Neural progenitor cell (in vitro differentiated cells): ENCODE data around the gene ESYT3. TPM values are rescaled to one million over a fixed set of nuclear protein-coding genes. Genes with fewer than 3 reads are reported as not detected.

Source experiments
- DNase-seq: peaks from one replicate; pipeline ENCODE4 v3.0.0-alpha.2; 2016; ENCODE audit warnings: low spot score
- H2AFZ ChIP-seq: fragments of 200-600 bp; sonication (generic); replicated peaks from 2 replicates; pipeline ENCODE4 v1.6.1; 2016; ENCODE audit warnings: antibody characterized with exemption
- H3F3A ChIP-seq: fragments of 200-600 bp; sonication (generic); 2 replicates; pipeline ENCODE4 v1.6.1; 2016; ENCODE audit warnings: antibody characterized with exemption, low read depth
- H3K27ac ChIP-seq: fragments of 200-600 bp; sonication (generic); 2 replicates; pipeline ENCODE4 v1.5.1; 2016; ENCODE audit warnings: mild to moderate bottlenecking
- H3K27me3 ChIP-seq: fragments of 200-600 bp; sonication (generic); 2 replicates; pipeline ENCODE4 v1.6.1; 2016; ENCODE audit warnings: mild to moderate bottlenecking, moderate library complexity
- H3K36me3 ChIP-seq: fragments of 200-600 bp; sonication (generic); 2 replicates; pipeline ENCODE4 v1.5.1; 2016
- H3K4me1 ChIP-seq: fragments of 200-600 bp; sonication (generic); 2 replicates; pipeline ENCODE4 v1.6.1; 2016; ENCODE audit warnings: mixed run types
- H3K4me2 ChIP-seq: fragments of 200-600 bp; sonication (generic); 2 replicates; pipeline ENCODE4 v1.6.1; 2016
- H3K4me3 ChIP-seq: fragments of 200-600 bp; sonication (generic); 2 replicates; pipeline ENCODE4 v1.5.1; 2016
- H3K79me2 ChIP-seq: fragments of 200-600 bp; sonication (generic); 2 replicates; pipeline ENCODE4 v1.6.1; 2016; ENCODE audit warnings: low read depth
- H3K9ac ChIP-seq: fragments of 200-600 bp; sonication (generic); 2 replicates; pipeline ENCODE4 v1.6.1; 2016
- H3K9me3 ChIP-seq: fragments of 200-600 bp; sonication (generic); 2 replicates; pipeline ENCODE4 v1.5.1; 2016; ENCODE audit warnings: low read depth
- H4K20me1 ChIP-seq: fragments of 200-600 bp; sonication (generic); 2 replicates; pipeline ENCODE4 v1.6.1; 2016; ENCODE audit warnings: low read depth
- H3K27ac Mint-ChIP-seq: 3 replicates; pipeline ENCODE4 v1.8.0; 2021; ENCODE audit warnings: mixed read lengths
- H3K27me3 Mint-ChIP-seq: 2 replicates; pipeline ENCODE4 v1.8.0; 2022; ENCODE audit warnings: low read depth, mild to moderate bottlenecking, inconsistent platforms, moderate library complexity, mixed read lengths; ENCODE audit not compliant: insufficient read depth
- H3K36me3 Mint-ChIP-seq: 3 replicates; pipeline ENCODE4 v1.8.0; 2021; ENCODE audit warnings: mixed read lengths
- H3K4me1 Mint-ChIP-seq: 3 replicates; pipeline ENCODE4 v1.8.0; 2021; ENCODE audit warnings: mixed read lengths
- H3K4me3 Mint-ChIP-seq: 3 replicates; pipeline ENCODE4 v1.8.0; 2021; ENCODE audit warnings: mild to moderate bottlenecking, moderate library complexity, mixed read lengths
- H3K9me3 Mint-ChIP-seq: 3 replicates; pipeline ENCODE4 v1.8.0; 2020; ENCODE audit warnings: mixed read lengths
- EZH2 ChIP-seq: fragments of 200-600 bp; sonication (generic); IDR thresholded peaks from 2 replicates; pipeline ENCODE4 v1.6.1; 2017; ENCODE audit warnings: antibody characterized with exemption, mild to moderate bottlenecking, moderate library complexity
- EZH2phosphoT487 ChIP-seq: fragments of 200-600 bp; sonication (generic); IDR thresholded peaks from 2 replicates; pipeline ENCODE4 v1.6.1; 2017; ENCODE audit warnings: antibody characterized with exemption
- total RNA-seq: library from RNA; depleted of rRNA; stranded (reverse); fragments of >200 nt; gene quantifications from 2 replicates; pipeline ENCODE4 v1.2.3, GENCODE V29; 2015; ENCODE audit warnings: low replicate concordance
- TF ChIP-seq, protein P1 (sequence below): fragments of 200-600 bp; sonication (generic); IDR thresholded peaks from 2 replicates; pipeline ENCODE4 v1.5.1; 2017; ENCODE audit warnings: antibody characterized with exemption, mild to moderate bottlenecking

Gene ESYT3
- total RNA-seq, 1 donor from 2014 or later = 1.4 TPM

- Histone ChIP-seq H3K79me2 (no peaks in the 10 kb centered on the region), H3K4me3 (no peak overlapping the region), H4K20me1 (no peaks in the 10 kb centered on the region), H3K9me3 (no peaks in the 10 kb centered on the region), H2AFZ (no peak overlapping the region), H3K9ac (no peak overlapping the region), H3K27me3 (no peaks in the 10 kb centered on the region), H3K4me2 (no peak overlapping the region), H3K4me1 (no peaks in the 10 kb centered on the region), H3K27ac (no peak overlapping the region), H3K36me3 (no peaks in the 10 kb centered on the region), H3F3A (no peaks in the 10 kb centered on the region)
- DNase-seq = peak; percentile 14
- peaks cover 5% of the 10 kb centered on the region for H3K27me3 Mint-ChIP-seq
- TF ChIP-seq, protein P1, sequence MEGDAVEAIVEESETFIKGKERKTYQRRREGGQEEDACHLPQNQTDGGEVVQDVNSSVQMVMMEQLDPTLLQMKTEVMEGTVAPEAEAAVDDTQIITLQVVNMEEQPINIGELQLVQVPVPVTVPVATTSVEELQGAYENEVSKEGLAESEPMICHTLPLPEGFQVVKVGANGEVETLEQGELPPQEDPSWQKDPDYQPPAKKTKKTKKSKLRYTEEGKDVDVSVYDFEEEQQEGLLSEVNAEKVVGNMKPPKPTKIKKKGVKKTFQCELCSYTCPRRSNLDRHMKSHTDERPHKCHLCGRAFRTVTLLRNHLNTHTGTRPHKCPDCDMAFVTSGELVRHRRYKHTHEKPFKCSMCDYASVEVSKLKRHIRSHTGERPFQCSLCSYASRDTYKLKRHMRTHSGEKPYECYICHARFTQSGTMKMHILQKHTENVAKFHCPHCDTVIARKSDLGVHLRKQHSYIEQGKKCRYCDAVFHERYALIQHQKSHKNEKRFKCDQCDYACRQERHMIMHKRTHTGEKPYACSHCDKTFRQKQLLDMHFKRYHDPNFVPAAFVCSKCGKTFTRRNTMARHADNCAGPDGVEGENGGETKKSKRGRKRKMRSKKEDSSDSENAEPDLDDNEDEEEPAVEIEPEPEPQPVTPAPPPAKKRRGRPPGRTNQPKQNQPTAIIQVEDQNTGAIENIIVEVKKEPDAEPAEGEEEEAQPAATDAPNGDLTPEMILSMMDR = no peak
- TF ChIP-seq EZH2phosphoT487 (no peak), EZH2 (no peak)
- peaks cover 5% of the 10 kb centered on the region for H3K36me3 Mint-ChIP-seq
- no peak overlapping the region for H3K4me3 Mint-ChIP-seq
- no peak overlapping the region for H3K27ac Mint-ChIP-seq
- H3K9me3 Mint-ChIP-seq = peaks cover 3% of the 10 kb centered on the region
- H3K4me1 Mint-ChIP-seq = peaks cover 10% of the 10 kb centered on the region
Observed at GRCh38 chr3:138389841-138390581, 44.4 kb upstream of the ESYT3 start.

- H3K4me3 ChIP-seq = no peak overlapping the region
- H3K4me2 ChIP-seq = no peak overlapping the region
- Mint-ChIP-seq H3K27me3 (peaks cover 5% of the 10 kb centered on the region), H3K9me3 (peaks cover 3% of the 10 kb centered on the region), H3K4me3 (no peak overlapping the region), H3K36me3 (peaks cover 5% of the 10 kb centered on the region), H3K27ac (no peak overlapping the region), H3K4me1 (peaks cover 10% of the 10 kb centered on the region)
- H3K36me3 ChIP-seq = no peaks in the 10 kb centered on the region
- TF ChIP-seq, protein P1 = no peak
- no peak for TF ChIP-seq EZH2
- TF ChIP-seq EZH2phosphoT487 = no peak
- H2AFZ ChIP-seq = no peak overlapping the region
- no peaks in the 10 kb centered on the region for H3F3A ChIP-seq
- H4K20me1 ChIP-seq = no peaks in the 10 kb centered on the region
- H3K4me1 ChIP-seq = no peaks in the 10 kb centered on the region
- no peaks in the 10 kb centered on the region for H3K79me2 ChIP-seq
- DNase-seq = no peak
- H3K27me3 ChIP-seq = no peaks in the 10 kb centered on the region
- H3K27ac ChIP-seq = no peak overlapping the region
- H3K9ac ChIP-seq = no peak overlapping the region
- H3K9me3 ChIP-seq = no peaks in the 10 kb centered on the region
Observed at GRCh38 chr3:138390582-138390932, 43.9 kb upstream of the ESYT3 start.

- no peaks in the 10 kb centered on the region for H3K9me3 Mint-ChIP-seq
- Histone ChIP-seq H3K27ac (no peak overlapping the region), H3K9ac (no peak overlapping the region), H4K20me1 (no peaks in the 10 kb centered on the region), H2AFZ (no peak overlapping the region), H3K4me2 (no peak overlapping the region), H3K27me3 (no peaks in the 10 kb centered on the region), H3K79me2 (no peaks in the 10 kb centered on the region), H3K4me3 (no peak overlapping the region), H3K36me3 (no peaks in the 10 kb centered on the region), H3K4me1 (no peaks in the 10 kb centered on the region), H3K9me3 (no peaks in the 10 kb centered on the region), H3F3A (no peaks in the 10 kb centered on the region)
- no peak overlapping the region for H3K4me3 Mint-ChIP-seq
- H3K36me3 Mint-ChIP-seq = peaks cover 1% of the 10 kb centered on the region
- no peak for DNase-seq
- H3K27ac Mint-ChIP-seq = no peak overlapping the region
- H3K27me3 Mint-ChIP-seq = peaks cover 2% of the 10 kb centered on the region
- TF ChIP-seq, protein P1 = no peak
- TF ChIP-seq EZH2 = no peak
- TF ChIP-seq EZH2phosphoT487 = no peak
- peaks cover 11% of the 10 kb centered on the region for H3K4me1 Mint-ChIP-seq
Observed at GRCh38 chr3:138394156-138394555, 40.3 kb upstream of the ESYT3 start.
